GM12878 (cell line): ENCODE results near the gene RMI2.

Experiments used
- CTCF ChIP-seq, 3 experiments: IDR thresholded peaks in 2 of 3; conservative IDR thresholded peaks in 1 of 3; 2 replicates each; pipeline ENCODE4 v1.5.1; 2011; ENCODE audit warnings: low read depth in 3 of 3, low read length in 3 of 3, mild to moderate bottlenecking in 3 of 3, control low read depth in 2 of 3, moderate library complexity in 2 of 3, inconsistent platforms in 1 of 3, mixed read lengths in 1 of 3; ENCODE audit not compliant: control insufficient read depth in 2 of 3, insufficient read depth in 1 of 3; ENCODE audit errors: extremely low read depth in 1 of 3
- DPF2 ChIP-seq: fragments of 450-650 bp; IDR thresholded peaks from 2 replicates; pipeline ENCODE4 v1.6.1; 2017; ENCODE audit warnings: mild to moderate bottlenecking
- E2F8 ChIP-seq: fragments of 450-650 bp; IDR thresholded peaks from 2 replicates; pipeline ENCODE4 v1.6.1; 2018; ENCODE audit warnings: mild to moderate bottlenecking, low read depth, moderate library complexity; ENCODE audit not compliant: partially characterized antibody
- ELK1 ChIP-seq: IDR thresholded peaks from 2 replicates; pipeline ENCODE4 v1.6.1; 2012; ENCODE audit warnings: low read depth, low read length, improper control_type of control experiment
- EZH2 ChIP-seq: IDR thresholded peaks from 2 replicates; pipeline ENCODE4 v1.6.1; 2012; ENCODE audit warnings: low read depth, mild to moderate bottlenecking, control low read depth, inconsistent platforms, low read length, borderline replicate concordance; ENCODE audit not compliant: control insufficient read depth
- HDAC2 ChIP-seq: fragments of 200-600 bp; sonication (generic); IDR thresholded peaks from 2 replicates; pipeline ENCODE4 v1.6.1; 2017
- HDAC6 ChIP-seq: fragments of 200-600 bp; sonication (generic); IDR thresholded peaks from one replicate; pipeline ENCODE4 v1.8.0; 2017; ENCODE audit warnings: antibody characterized with exemption; ENCODE audit not compliant: unreplicated experiment
- IKZF2 ChIP-seq, 2 experiments: fragments of 450-650 bp; IDR thresholded peaks; 2 replicates each; pipeline ENCODE4 v1.6.1; 2017; ENCODE audit warnings: mild to moderate bottlenecking in 2 of 2, moderate library complexity in 2 of 2
- IRF3 ChIP-seq: fragments of 450-650 bp; IDR thresholded peaks from 2 replicates; pipeline ENCODE4 v1.6.1; 2014; ENCODE audit warnings: mild to moderate bottlenecking
- MAX ChIP-seq: IDR thresholded peaks from 2 replicates; pipeline ENCODE4 v1.6.1; 2012; ENCODE audit warnings: low read depth, low read length, improper control_type of control experiment
- MYC ChIP-seq: IDR thresholded peaks from 2 replicates; pipeline ENCODE4 v1.6.1; 2011; ENCODE audit warnings: mild to moderate bottlenecking, low read length, moderate library complexity, inconsistent platforms; ENCODE audit not compliant: insufficient read depth, insufficient replicate concordance, insufficient read length, severe bottlenecking
- NR2C2 ChIP-seq: IDR thresholded peaks from 2 replicates; pipeline ENCODE4 v1.6.1; 2011; ENCODE audit warnings: borderline replicate concordance, low read depth; ENCODE audit not compliant: control insufficient read depth, insufficient read length
- POLR2AphosphoS5 ChIP-seq: IDR thresholded peaks from 2 replicates; pipeline ENCODE4 v1.6.1; 2011; ENCODE audit warnings: mild to moderate bottlenecking, low read length, inconsistent platforms
- RCOR1 ChIP-seq: conservative IDR thresholded peaks from 2 replicates; pipeline ENCODE4 v1.6.1; 2012; ENCODE audit warnings: low read depth, low read length, improper control_type of control experiment

GRCh38 chr16:11386054-11386680 is 40.9 kb downstream of the RMI2 start:
- TF ChIP-seq HDAC2 (no peak), CTCF (IDR thresholded peaks at IDR 0.05 in 2 of 3, conservative IDR thresholded peaks at IDR 0.05 in 1 of 3; ENCODE audit: control insufficient read depth in 2 of 3, extremely low read depth in 1 of 3, insufficient read depth in 1 of 3, low read depth in 3 of 3, low read length in 3 of 3) (no peak), EZH2 (no peak), ELK1 (no peak), IRF3 (no peak), HDAC6 (no peak), POLR2AphosphoS5 (no peak), RCOR1 (no peak), IKZF2 (IDR thresholded peaks at IDR 0.05) (no peak), MAX (no peak), E2F8 (no peak), DPF2 (no peak), MYC (no peak), NR2C2 (no peak)
